MCF 10A (cell line): Measurements from ENCODE around the gene STAMBPL1. TPM values are rescaled to one million over a fixed set of nuclear protein-coding genes. Genes with fewer than 3 reads are reported as not detected.

ENCODE experiments used
- BruUV-seq: library from RNA; stranded (reverse); fragments of 400-500 nt; replicated peaks from 2 replicates; lab custom pipeline; 2021; lab: Mats Ljungman, UMichigan
- CTCF ChIA-PET: fragments of 300-600 bp; sonication (Branson Sonifier 250); formaldehyde crosslinking; extraction: SDS; loops from one replicate; lab custom pipeline; 2021; ENCODE audit warnings: antibody characterized with exemption, inconsistent platforms; lab: Yijun Ruan, JAX
- POLR2A ChIA-PET: fragments of 300-600, 350-650 bp; sonication (Branson Sonifier 250); formaldehyde crosslinking; extraction: SDS; loops from one replicate; lab custom pipeline; 2020; ENCODE audit warnings: antibody characterized with exemption, inconsistent platforms; lab: Yijun Ruan, JAX
- DNase-seq: peaks from one replicate; pipeline ENCODE4 v3.0.0-alpha.2; 2018; ENCODE audit not compliant: unreplicated experiment
- H3K27ac Mint-ChIP-seq: one replicate; pipeline ENCODE4 v1.8.0; 2022; ENCODE audit warnings: mild to moderate bottlenecking, low read depth, mixed read lengths; ENCODE audit not compliant: unreplicated experiment
- H3K27me3 Mint-ChIP-seq: one replicate; pipeline ENCODE4 v1.8.0; 2022; ENCODE audit warnings: mixed read lengths; ENCODE audit not compliant: insufficient read depth, unreplicated experiment
- H3K36me3 Mint-ChIP-seq: one replicate; pipeline ENCODE4 v1.8.0; 2022; ENCODE audit warnings: mild to moderate bottlenecking, moderate library complexity, mixed read lengths; ENCODE audit not compliant: insufficient read depth, unreplicated experiment
- H3K4me1 Mint-ChIP-seq: one replicate; pipeline ENCODE4 v1.8.0; 2022; ENCODE audit warnings: mixed read lengths; ENCODE audit not compliant: insufficient read depth, unreplicated experiment
- H3K4me3 Mint-ChIP-seq: one replicate; pipeline ENCODE4 v1.8.0; 2022; ENCODE audit warnings: mild to moderate bottlenecking, moderate library complexity, mixed read lengths; ENCODE audit not compliant: unreplicated experiment
- H3K9me3 Mint-ChIP-seq: one replicate; pipeline ENCODE4 v1.8.0; 2022; ENCODE audit warnings: mixed read lengths; ENCODE audit not compliant: unreplicated experiment
- CTCF ChIP-seq: fragments of 200-600 bp; IDR thresholded peaks from one replicate; pipeline ENCODE4 v1.8.0; 2022; ENCODE audit warnings: antibody characterized with exemption, mild to moderate bottlenecking; ENCODE audit not compliant: unreplicated experiment
- intact Hi-C: fragments of 100-400 bp; cut with micrococcal nuclease; formaldehyde crosslinking; loops from 2 replicates; pipeline ENCODE4 v1.14.1; 2022
- total RNA-seq: library from RNA; stranded (reverse); gene quantifications from 2 replicates; pipeline ENCODE4 v1.2.3, GENCODE V29; 2022

The STAMBPL1 gene
- total RNA-seq, 1 experiment from 2014 or later, result 29.2 TPM

GRCh38 chr10:88966797-88967196, 86.8 kb downstream of the STAMBPL1 start:
- intact Hi-C loops, result no loop called here
- TF ChIP-seq CTCF, result no peak
- no peak for DNase-seq
- no peaks in the 10 kb centered on the region for H3K9me3 Mint-ChIP-seq
- H3K36me3 Mint-ChIP-seq, result no peaks in the 10 kb centered on the region
- no peaks in the 10 kb centered on the region for H3K27me3 Mint-ChIP-seq
- H3K4me3 Mint-ChIP-seq, result no peak overlapping the region
- POLR2A ChIA-PET, result interaction anchor here (0.7 to 1.6 kb wide), 2 partner anchors 32 to 99 kb away, joined by 5 read pairs; no protein-coding TSS in a partner anchor
- BruUV-seq, result no TSS peak
- no peak overlapping the region for H3K27ac Mint-ChIP-seq
- CTCF ChIA-PET, result no interaction called here
- peaks cover 11% of the 10 kb centered on the region for H3K4me1 Mint-ChIP-seq

- Mint-ChIP-seq H3K9me3 (no peaks in the 10 kb centered on the region), H3K4me1 (peaks cover 11% of the 10 kb centered on the region), H3K27ac (no peak overlapping the region), H3K36me3 (no peaks in the 10 kb centered on the region), H3K4me3 (no peak overlapping the region), H3K27me3 (no peaks in the 10 kb centered on the region)
- no TSS peak for BruUV-seq
- ChIA-PET CTCF (interaction anchor here (1.0 to 1.3 kb wide), 3 partner anchors 22 to 36 kb away, joined by 3 to 4 read pairs (median 4); partner anchors contain the start of gene FAS), POLR2A (interaction anchor here (0.6 to 1.1 kb wide), 3 partner anchors 22 to 128 kb away, joined by 3 to 4 read pairs (median 3); partner anchors contain the start of gene FAS)
- no peak for DNase-seq
- intact Hi-C loops, result no loop called here
- TF ChIP-seq CTCF, result no peak
Measured at GRCh38 chr10:88968391-88968790, 88.3 kb downstream of the STAMBPL1 start.

GRCh38 chr10:88971221-88972061, 91.4 kb downstream of the STAMBPL1 start:
- Mint-ChIP-seq H3K9me3 (no peaks in the 10 kb centered on the region), H3K4me1 (peaks cover 12% of the 10 kb centered on the region), H3K27me3 (no peaks in the 10 kb centered on the region), H3K36me3 (peaks cover 6% of the 10 kb centered on the region), H3K4me3 (no peak overlapping the region), H3K27ac (no peak overlapping the region)
- no peak for TF ChIP-seq CTCF
- intact Hi-C loops, result no loop called here
- POLR2A ChIA-PET, result interaction anchor here (1.4 to 6.3 kb wide), 2 partner anchors 20 to 26 kb away, joined by 3 to 72 read pairs; partner anchors contain the start of gene FAS
- no TSS peak for BruUV-seq
- CTCF ChIA-PET, result interaction anchor here (0.6 to 0.8 kb wide), 2 partner anchors 38 to 243 kb away, joined by 3 read pairs; no protein-coding TSS in a partner anchor
- DNase-seq, result no peak

Other genes with a start within 250 kb of the STAMBPL1 start
- gene LIPF, start 215.8 kb upstream of the STAMBPL1 start, total RNA-seq, result not detected in 2 replicates
- gene LIPK, start 174.0 kb upstream of the STAMBPL1 start, total RNA-seq, result not detected in 2 replicates
- gene LIPN, start 120.2 kb upstream of the STAMBPL1 start, total RNA-seq, result not detected in 2 replicates
- not detected in 2 replicates for gene LIPM, start 77.5 kb upstream of the STAMBPL1 start, total RNA-seq
- 0.26 TPM in 1 of 2 replicates, not detected in the other for gene ANKRD22, start 28.4 kb upstream of the STAMBPL1 start, total RNA-seq
- gene ACTA2, start 72.5 kb downstream of the STAMBPL1 start, total RNA-seq, result 25.4 and 25.6 TPM in 2 replicates
- 55.6 and 60.2 TPM in 2 replicates for gene FAS, start 110.6 kb downstream of the STAMBPL1 start, total RNA-seq